ENCODE data around the gene ATP2B3. TPM values are rescaled to one million over a fixed set of nuclear protein-coding genes. Genes with fewer than 3 reads are reported as not detected.

ATP2B3 gene
- total RNA-seq, 1 donor from 2014 or later, result 0.10 TPM

- no peak for TF ChIP-seq CTCF (IDR thresholded peaks at IDR 0.05; ENCODE audit: unreplicated experiment)
- no peak for DNase-seq (ENCODE audit: low spot score)
- H3K9me3 Mint-ChIP-seq (ENCODE audit: unreplicated experiment), result no peaks in the 10 kb centered on the region
Measured at GRCh38 chrX:153526801-153527200, 9.4 kb downstream of the ATP2B3 start.

DNA sequence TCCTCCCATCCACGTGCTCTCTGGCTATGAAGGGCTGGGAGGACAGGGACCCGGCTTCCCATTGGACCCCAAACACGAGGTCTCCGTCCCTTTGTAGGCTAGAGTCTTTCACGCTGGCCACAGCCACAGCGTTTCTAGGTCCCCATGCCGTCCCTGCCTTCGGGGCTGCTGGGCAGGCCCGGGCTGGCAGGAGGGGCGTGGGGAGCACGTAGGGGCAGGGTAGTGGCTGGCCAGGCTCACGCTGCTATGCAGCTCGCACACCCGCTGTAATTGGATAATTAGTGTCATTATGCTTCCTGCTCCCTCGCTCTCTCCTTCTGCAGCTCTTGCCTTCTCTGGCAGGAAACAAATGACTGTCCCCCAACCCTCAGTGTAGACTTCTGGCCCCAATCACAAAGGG lies 9.8 kb downstream of the ATP2B3 start:
- no peaks in the 10 kb centered on the region for H3K27me3 Mint-ChIP-seq (ENCODE audit: unreplicated experiment)
- no peak for DNase-seq (ENCODE audit: low spot score)
- no peaks in the 10 kb centered on the region for H3K9me3 Mint-ChIP-seq (ENCODE audit: unreplicated experiment)
- H3K27ac Mint-ChIP-seq (ENCODE audit: unreplicated experiment), result no peak overlapping the region
- no peaks in the 10 kb centered on the region for H3K4me1 Mint-ChIP-seq (ENCODE audit: unreplicated experiment)
- no peak for TF ChIP-seq CTCF (IDR thresholded peaks at IDR 0.05; ENCODE audit: unreplicated experiment)
- H3K4me3 Mint-ChIP-seq (ENCODE audit: unreplicated experiment), result no peak overlapping the region
- H3K36me3 Mint-ChIP-seq (ENCODE audit: low read depth, unreplicated experiment), result no peaks in the 10 kb centered on the region

More at GRCh38 chrX:153526801-153527200, 9.4 kb downstream of the ATP2B3 start:
- Mint-ChIP-seq H3K4me3 (ENCODE audit: unreplicated experiment) (no peak overlapping the region), H3K27ac (ENCODE audit: unreplicated experiment) (no peak overlapping the region), H3K27me3 (ENCODE audit: unreplicated experiment) (peaks cover 2% of the 10 kb centered on the region), H3K36me3 (ENCODE audit: low read depth, unreplicated experiment) (no peaks in the 10 kb centered on the region), H3K4me1 (ENCODE audit: unreplicated experiment) (no peaks in the 10 kb centered on the region)

GRCh38 chrX:153530411-153531129 lies 13.1 kb downstream of the ATP2B3 start:
- H3K4me3 Mint-ChIP-seq (ENCODE audit: unreplicated experiment), result no peak overlapping the region
- DNase-seq (ENCODE audit: low spot score), result no peak
- TF ChIP-seq CTCF (IDR thresholded peaks at IDR 0.05; ENCODE audit: unreplicated experiment), result no peak
- H3K4me1 Mint-ChIP-seq (ENCODE audit: unreplicated experiment), result no peaks in the 10 kb centered on the region
- no peaks in the 10 kb centered on the region for H3K36me3 Mint-ChIP-seq (ENCODE audit: low read depth, unreplicated experiment)
- no peak overlapping the region for H3K27ac Mint-ChIP-seq (ENCODE audit: unreplicated experiment)
- peaks cover 3% of the 10 kb centered on the region for H3K27me3 Mint-ChIP-seq (ENCODE audit: unreplicated experiment)
- no peaks in the 10 kb centered on the region for H3K9me3 Mint-ChIP-seq (ENCODE audit: unreplicated experiment)

DNA sequence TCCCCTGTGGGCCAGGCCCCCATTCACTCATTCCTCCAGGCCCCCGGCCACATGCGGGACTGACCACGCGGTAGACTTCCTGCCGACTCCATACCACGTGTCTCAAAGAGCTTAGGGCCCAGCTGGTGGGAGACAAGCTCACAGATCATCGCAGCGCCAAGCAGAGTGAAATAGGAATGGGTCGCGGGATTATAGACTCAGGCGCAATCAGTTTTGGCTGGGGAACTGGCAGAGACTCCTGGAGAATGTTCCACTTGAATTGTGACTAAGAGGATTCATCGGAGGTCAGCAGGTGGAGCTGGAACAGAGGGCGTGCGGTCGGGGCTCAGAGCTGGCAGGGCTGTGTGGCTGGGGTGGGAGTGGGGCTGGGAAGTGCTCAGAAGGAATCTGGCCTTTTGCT lies 15.6 kb downstream of the ATP2B3 start:
- no peaks in the 10 kb centered on the region for H3K9me3 Mint-ChIP-seq (ENCODE audit: unreplicated experiment)
- DNase-seq (ENCODE audit: low spot score), result no peak
- H3K4me1 Mint-ChIP-seq (ENCODE audit: unreplicated experiment), result no peaks in the 10 kb centered on the region
- no peak overlapping the region for H3K4me3 Mint-ChIP-seq (ENCODE audit: unreplicated experiment)
- H3K36me3 Mint-ChIP-seq (ENCODE audit: low read depth, unreplicated experiment), result no peaks in the 10 kb centered on the region
- H3K27me3 Mint-ChIP-seq (ENCODE audit: unreplicated experiment), result peaks cover 5% of the 10 kb centered on the region
- H3K27ac Mint-ChIP-seq (ENCODE audit: unreplicated experiment), result no peak overlapping the region
- no peak for TF ChIP-seq CTCF (IDR thresholded peaks at IDR 0.05; ENCODE audit: unreplicated experiment)

GRCh38 chrX:153537080-153537479 lies 19.6 kb downstream of the ATP2B3 start:
- Mint-ChIP-seq H3K27ac (ENCODE audit: unreplicated experiment) (no peak overlapping the region), H3K4me3 (ENCODE audit: unreplicated experiment) (no peak overlapping the region), H3K36me3 (ENCODE audit: low read depth, unreplicated experiment) (no peaks in the 10 kb centered on the region), H3K4me1 (ENCODE audit: unreplicated experiment) (no peaks in the 10 kb centered on the region), H3K9me3 (ENCODE audit: unreplicated experiment) (no peaks in the 10 kb centered on the region), H3K27me3 (ENCODE audit: unreplicated experiment) (peaks cover 8% of the 10 kb centered on the region)
- TF ChIP-seq CTCF (IDR thresholded peaks at IDR 0.05; ENCODE audit: unreplicated experiment), result no peak
- no peak for DNase-seq (ENCODE audit: low spot score)
